ENCODE data around the gene MAD1L1. TPM values are rescaled to one million over a fixed set of nuclear protein-coding genes. Genes with fewer than 3 reads are reported as not detected.

The MAD1L1 gene
- total RNA-seq, 1 donor from 2014 or later, result 41.4 TPM

DNA sequence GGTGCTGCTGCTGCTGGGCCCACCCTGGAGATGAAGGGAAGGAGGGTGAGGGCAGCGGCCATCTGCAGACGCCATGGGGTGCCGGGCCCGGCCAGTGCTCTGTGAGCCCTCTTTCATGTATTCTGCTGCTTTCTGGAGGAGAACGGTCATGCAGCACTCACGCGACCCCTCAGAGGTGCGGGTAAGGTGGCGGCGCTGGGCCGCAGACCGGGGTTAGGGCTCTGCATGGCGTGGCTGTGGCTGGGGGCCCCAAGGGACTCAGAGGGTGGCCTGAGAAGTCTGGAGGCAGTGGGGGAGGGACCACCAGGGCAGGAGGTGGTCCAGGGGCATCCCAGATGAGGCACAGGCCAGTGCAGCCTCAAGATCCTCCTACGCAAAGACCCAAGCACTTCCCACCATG is 287.2 kb downstream of the MAD1L1 start:
- no peak for DNase-seq (ENCODE audit: low spot score)

DNA sequence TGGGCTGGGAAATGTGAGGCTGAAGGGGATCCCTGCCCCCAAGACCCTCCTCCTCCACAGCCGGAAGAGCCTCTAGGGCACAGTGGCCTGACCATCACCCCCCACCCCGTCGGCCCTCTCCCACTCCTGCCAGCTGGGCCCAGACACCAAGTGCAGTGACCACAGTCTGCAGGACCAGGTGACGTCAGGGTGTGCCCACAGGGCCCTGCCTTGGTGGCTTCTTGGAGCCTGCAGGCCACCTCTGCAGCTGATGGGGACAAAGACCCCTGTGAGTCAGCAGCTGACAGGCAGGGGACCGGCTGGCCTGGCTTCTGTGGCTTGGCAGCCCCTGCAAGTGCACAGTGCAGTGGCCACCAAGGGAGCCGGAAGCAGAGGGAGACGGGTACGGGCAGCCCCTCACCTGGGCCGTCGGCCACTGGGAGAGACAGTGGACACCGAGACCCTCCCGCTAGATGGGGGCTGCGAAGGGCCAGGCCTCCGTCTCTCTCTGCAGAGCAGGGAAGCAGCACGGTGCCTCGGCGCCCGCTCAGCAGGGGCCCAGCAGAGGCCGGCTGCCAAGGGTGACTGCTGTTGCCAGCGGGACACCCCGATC is 288.0 kb downstream of the MAD1L1 start:
- DNase-seq (ENCODE audit: low spot score), result no peak

DNA sequence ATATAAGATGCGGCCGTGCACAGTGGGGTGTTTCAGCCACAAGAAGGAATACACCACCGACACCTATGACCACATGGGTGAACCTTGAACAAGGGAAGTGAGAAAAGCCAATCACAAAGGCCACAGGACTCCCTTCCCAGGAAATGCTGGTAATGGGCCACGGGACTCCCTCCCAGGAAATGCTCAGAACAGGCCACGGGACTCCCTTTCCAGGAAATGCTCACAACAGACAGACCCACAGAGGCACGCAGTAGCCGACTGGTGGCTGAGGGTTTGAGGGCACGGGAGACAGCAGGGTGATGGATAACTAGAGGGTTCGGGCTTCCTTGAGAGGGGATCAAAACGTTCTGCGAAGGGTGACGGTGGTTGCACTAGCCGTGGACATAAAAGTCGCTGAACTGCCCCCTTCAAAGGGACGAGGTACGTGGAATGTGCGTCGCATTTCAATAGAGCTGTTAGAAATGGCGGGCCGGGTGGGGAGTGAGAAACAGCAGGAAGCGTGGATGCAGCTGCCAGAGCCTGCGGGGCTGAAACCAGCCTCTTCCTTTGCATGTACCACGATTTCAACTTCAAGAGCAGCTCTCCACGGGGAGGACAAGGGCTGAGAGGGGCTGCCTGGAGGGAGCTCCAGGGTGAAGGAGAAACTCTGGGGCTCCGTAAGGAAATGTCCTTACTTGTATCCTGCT is 288.7 kb downstream of the MAD1L1 start:
- DNase-seq (ENCODE audit: low spot score), result no peak

DNA sequence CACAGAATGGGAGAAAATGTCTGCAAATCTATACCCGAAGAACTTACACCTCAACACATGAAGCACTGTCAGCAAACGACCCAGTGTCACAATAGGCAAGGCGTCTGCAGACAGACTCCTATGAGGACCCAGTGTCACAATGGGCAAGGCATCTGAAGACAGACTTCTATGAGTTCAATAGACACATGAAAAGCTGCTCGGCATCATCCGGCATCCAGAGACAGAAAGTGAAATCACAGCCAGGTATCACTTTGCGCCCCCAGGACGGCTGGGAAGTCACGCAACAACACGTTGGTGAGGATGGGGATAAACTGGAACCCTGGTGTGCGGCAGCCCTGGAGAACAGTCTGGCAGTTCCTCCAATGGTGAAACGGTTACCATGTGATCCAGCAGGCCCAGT is 289.4 kb downstream of the MAD1L1 start:
- DNase-seq (ENCODE audit: low spot score), result no peak

DNA sequence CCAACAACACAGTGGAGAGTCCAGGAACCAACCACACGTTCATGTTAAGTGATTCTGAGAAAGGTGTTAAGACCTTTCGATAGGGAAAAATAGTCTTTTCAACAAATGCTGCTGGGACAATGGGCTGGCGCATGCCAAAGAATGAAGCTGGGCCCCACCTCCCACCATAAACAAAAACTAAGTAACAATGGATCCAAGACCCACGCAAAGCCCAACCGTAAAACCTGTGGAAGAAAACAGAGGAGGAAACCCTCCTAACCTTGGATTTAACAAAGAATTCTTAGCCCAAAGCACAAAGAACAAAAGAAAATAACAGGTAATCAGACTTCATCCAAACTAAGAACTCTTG is 289.8 kb downstream of the MAD1L1 start:
- DNase-seq (ENCODE audit: low spot score), result no peak

DNA sequence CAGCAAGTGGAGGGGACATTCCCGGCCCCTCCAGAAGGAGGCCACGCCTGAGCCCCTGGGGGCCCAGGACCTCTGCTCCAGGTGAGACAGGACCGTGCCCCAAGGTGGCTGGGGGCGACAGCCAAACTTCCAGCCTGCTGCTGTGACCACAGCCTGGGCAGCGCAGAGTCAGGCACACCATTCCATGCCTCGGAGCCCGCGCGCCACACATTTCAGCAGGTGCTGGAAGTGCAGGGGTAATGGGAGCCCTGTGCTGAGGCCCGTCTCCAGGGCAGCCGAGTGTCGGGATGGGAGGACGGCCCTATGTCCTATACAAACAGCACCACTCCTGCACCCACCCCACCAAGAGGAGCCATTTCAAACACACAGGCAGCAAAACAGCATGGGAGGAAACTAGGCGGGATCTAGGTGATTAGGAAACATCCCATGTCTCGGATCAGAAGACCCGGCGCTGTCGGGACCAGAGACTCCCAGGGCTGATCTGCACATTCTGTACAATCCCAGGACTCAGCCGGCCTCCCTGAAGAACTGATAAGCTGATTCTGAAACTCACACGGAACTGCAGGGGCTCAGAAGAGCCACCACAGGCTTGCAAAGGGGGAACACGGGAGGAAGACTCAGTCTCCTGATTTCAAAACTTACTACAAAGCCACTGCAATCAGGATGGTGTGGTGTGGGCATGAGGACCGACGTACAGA is 290.4 kb downstream of the MAD1L1 start:
- DNase-seq (ENCODE audit: low spot score), result no peak

DNA sequence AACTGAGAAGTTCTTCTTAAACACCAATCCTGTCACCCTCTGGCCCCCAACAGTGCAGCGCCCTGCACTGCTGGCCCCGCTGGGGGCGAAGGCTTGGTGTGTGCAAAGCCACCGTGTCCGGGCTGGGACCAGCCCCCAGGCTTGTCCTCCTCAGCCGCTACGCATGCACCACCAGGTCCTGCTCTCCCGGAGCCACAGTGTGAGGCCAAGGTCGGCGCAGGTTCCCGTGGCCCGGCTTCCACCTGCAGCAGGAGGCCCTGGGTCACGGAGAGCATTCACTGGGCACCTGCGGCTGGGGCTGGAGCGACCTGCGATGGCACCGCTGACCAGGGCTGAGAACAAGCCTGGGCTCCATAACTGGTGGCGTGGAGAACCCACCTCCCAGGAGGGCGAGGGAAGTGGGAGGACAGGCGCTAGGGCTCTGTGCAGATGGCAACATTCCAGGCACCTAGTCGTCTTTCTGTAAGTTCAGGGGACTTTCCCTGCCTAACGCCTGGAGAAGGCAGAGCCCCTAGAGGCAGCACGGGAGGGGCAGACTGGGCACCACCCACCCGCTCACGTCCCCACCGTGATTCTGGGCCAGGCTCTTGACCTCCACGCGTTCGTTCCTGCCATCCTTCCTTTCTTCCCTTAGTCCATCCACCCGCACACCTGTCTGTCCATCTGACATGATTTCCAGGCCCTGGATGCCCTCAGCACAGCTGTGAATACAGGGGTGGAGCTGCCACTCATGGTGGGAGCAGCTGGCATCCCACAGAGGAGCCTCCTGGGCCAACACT is 291.1 kb downstream of the MAD1L1 start:
- no peak for DNase-seq (ENCODE audit: low spot score)

DNA sequence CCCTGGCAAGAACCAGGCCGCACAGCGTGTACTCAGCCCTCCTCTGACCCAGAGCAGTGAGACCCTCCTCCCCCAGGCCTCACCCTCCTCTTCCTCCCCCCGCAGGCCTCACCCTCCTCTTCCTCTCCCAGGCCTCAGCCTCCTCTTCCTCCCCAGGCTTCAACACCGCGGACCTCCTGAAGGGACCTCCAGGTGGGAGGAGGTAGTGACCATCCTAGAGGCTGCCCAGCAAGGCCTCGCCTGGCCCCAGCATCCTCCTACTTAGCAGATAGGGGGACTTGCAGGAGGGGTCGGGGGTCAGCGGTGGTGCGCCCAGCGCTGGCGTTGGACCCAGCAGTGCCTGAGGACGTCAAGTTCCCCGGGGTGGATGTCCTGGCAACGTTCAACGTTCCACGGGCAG is 291.9 kb downstream of the MAD1L1 start:
- DNase-seq (ENCODE audit: low spot score), result no peak

DNA sequence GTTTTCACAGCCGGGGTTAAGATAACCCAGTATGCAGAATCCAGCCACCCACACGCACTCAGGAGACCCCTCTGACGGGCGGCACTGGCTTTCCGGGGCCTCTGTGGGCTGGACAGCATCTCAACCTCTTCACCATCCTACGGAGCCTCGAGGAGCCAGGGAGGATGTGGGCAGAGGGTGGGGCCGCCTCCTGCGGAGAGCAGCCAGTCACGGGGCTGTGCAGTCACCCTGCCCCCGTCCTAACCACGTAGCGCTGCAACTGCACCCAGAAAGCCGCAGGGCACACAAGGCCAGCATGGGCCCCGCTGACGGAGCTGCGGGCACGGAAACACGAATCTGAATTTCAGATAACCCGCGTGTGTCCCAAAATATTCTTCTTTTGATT is 292.4 kb downstream of the MAD1L1 start:
- peak; percentile 67 for DNase-seq (ENCODE audit: low spot score)

DNA sequence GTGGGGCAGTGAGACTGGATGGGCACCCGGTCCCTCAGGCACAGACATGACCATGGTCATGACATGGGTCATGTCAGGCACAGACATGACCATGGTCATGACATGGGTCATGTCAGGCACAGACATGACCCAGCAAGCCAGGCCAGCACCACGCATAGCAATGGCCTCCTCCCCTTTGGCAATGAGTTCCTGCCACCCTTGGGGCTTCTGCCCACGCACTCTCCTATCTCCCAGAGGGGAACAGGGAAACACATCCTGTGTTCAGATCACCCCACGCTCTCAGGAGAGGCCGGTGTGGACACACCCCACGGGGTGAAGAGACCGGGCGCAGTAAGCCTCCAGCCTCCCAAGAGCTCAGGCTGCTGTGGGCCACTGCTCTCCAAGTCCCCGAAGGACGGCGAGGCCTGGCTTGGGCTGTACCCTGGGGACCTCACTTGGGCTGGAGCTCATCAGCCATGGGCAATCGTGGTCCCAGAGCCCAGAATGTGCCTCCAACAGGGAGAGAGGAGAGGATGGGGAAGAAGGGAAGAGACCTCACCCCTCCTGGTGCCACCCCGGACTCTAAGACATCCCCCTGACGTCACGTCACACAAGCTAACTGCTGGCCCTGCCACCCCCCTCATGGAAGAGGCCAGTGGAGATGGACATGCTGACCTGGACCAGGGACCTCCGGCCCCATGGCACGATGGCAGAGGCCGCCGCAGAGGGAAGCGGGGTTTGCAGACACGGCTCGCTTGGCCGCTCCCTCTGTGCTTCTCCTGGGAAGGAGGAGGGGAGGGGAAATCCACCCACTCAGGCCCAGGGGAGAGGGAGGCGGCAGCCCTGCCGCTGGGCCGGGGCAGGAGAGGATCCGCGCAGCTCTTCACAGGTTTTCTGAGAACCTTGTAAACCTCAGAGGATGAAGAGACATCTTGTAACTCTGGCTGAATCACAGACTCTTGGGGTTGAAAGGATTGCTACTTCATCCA is 293.0 kb downstream of the MAD1L1 start:
- no peak for DNase-seq (ENCODE audit: low spot score)

DNA sequence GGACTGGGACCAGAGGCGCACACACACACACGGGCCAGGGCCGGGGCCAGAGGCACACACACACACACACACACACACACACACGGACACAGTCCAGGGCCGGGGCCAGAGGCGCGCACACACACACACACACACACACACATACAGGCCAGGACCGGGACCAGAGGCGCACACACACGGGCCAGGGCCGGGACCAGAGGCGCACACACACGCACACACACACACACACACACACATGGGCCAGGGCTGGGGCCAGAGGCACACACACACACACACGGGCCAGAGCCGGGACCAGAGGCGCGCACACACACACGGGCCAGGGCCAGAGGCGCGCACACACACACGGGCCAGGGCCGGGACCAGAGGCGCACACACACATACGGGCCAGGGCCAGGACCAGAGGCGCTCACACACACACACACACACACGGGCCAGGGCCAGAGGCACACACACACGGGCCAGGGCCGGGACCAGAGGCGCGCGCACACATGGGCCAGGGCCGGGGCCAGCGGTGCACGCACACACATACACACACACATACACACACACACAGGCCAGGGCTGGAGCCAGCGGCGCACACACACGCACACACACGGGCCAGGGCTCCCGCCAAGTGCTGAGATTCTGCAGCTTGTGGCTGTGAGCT is 293.8 kb downstream of the MAD1L1 start:
- no peak for DNase-seq (ENCODE audit: low spot score)

DNA sequence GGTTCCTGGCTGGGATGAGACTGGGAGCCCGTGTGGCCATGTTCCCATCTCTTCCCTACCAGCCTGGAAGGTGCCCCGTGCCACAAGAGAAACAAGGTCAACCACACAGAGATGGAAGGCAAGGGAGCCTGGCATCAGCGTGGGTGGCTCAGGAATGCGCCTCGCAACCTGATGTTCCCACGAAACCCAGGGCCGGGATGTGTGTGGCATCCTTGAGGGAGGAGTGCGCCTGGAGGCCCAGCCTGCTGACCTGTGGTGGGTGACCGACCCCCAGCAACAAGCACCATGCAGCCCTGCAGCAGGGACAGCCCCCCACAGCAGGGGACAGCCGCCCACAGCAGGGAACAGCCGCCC is 295.5 kb downstream of the MAD1L1 start:
- DNase-seq (ENCODE audit: low spot score), result no peak

DNA sequence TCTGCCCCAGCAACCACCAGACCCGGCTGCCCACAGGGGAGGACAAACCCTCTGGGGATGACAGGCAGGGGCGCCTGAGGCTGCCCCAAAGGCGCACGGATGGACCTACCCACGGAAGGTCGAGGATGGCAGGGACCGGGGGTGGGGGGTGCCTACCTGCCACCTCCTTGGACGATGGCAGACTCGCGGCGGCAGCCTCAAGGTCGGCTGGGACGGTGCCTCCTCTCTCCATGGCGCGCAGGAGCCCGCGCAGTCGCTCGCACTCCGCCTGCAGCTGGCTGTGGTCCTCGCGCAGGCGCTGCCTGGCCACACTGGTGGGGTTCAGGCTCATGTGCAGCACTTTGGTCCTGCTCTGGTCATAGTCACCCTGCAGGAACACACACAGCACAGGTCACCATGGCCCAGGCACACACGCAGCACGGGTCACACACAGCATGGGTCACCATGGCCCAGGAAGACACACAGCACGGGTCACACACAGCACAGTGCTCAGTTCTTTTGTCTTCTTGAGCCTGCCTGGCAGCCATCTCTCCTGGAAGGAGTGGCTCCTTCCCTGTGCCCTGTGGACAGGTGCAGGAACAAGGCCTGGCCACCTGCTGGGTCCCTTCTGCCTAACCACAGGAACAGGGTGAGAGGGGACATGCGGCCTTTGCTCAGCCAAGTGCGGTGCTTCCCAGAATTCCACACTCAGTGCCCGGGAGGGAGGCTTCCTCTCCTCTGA is 296.1 kb downstream of the MAD1L1 start:
- DNase-seq (ENCODE audit: low spot score), result no peak

DNA sequence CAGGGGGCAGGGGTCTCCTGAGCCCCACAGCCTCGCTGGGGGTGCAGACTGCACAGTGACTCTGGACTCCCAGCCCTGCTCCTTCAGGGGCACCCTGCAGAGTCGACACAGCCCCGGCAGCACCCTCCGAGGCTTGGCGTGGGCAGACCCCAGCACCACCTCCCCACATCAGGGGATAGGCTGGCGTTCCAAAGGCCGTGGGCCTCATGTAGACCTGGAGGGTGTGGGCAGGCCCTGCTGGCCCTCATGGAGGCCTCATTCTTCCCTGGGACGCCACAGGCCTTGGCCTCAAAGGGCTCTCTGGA is 296.8 kb downstream of the MAD1L1 start:
- no peak for DNase-seq (ENCODE audit: low spot score)

DNA sequence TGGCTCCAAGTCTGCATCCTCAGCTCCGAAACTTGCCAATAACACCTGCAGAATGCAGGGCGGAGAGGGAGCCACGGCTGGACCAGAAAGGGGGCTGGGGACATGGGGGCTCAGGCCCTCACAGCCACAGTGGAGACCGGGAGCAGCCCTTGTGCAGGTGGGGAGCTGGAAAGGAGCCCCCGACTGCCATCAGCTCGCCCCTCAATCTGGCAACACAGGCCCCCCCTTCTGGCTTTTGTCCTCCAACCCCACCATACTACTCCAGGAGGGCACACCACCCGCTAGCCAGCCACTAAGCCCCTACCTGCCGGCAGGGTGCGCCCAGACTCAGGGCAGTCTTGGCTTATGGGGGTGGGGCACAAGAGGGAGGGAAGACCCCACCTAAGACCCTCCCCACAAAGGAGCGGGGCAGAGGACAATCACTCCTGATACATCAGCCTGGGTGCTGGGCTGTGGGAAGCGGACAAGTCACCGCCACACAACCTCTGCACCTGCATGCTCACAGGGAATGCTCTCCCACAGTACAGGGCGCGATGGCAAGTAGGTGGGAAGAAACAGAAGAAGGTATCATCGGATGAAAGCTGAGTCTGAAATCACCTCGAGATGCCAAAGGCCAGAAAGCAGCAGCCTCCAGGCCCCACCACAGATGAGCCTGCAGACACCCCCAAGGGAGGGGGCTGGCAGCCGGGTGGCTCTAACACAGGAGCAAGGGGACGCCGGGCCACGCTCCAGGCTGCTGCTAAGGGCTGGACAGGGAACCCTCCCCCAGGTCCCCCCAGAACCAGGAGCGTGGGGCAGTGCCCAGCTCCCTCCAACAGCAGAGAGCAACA is 297.4 kb downstream of the MAD1L1 start:
- DNase-seq (ENCODE audit: low spot score), result no peak

DNA sequence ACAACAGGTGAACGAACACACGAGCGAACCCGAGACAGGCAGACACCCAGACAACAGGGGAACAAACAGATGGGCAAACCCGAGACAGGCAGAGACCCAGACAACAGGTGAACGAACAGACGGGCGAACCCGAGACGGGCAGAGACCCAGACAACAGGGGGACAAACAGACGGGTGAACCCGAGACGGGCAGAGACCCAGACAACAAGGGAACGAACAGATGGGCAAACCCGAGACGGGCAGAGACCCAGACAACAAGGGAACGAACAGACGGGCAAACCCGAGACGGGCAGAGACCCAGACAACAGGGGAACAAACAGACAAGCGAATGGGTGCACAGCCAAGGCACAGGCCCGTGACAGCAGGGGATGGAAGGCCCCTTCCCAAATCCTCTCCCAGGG is 298.0 kb downstream of the MAD1L1 start:
- no peak for DNase-seq (ENCODE audit: low spot score)

DNA sequence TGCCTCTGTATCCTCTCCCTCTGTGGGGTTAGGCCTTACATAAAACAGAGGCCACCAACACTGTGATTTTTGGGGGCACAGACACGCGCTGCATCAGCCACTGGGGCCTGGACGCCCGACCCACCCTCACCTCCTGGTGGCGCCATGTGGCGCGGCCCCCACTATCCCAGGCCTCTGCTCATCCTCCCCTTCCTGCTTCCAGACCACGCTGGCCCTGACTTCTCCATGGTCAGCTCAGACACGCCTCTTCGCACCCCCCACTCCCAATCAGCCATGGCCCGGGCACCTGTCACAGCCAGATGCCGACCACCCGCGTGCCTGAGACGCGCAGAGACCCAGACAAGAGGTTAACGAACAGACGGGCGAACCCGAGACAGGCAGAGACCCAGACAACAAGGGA is 298.7 kb downstream of the MAD1L1 start:
- no peak for DNase-seq (ENCODE audit: low spot score)

DNA sequence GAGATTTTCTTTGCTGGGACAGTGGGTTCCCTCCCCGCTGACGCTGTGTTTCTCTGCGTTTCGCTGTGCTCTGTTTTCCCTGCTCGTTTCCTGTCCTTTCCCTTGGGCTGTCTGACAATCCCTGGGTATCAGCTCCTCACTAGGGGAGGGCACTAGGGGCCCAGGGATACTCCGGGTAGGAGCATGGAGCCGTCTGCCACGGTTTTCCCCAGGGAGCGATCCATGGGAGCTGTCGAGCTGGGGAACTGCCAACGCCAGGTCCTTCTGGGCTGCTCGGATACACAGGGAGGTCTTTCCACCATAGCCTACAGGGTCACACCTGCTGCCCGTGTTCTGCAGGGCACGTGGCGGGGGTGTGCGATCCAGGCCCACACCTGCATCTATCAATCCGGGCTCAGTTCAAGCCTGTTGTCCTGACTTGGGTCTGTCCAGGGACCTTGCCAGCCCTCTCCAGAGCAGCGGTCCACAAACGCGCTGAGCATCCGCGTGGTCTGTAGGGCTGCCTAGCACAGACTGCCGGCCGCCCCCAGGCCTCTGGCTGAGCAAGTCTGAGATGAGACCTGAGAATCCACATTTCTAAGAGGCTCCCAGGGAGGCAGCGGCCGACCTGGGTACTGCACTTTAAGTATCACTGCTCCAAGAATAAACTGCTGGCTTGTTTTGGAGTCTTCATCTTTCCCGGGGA is 299.5 kb downstream of the MAD1L1 start:
- no peak for DNase-seq (ENCODE audit: low spot score)

DNA sequence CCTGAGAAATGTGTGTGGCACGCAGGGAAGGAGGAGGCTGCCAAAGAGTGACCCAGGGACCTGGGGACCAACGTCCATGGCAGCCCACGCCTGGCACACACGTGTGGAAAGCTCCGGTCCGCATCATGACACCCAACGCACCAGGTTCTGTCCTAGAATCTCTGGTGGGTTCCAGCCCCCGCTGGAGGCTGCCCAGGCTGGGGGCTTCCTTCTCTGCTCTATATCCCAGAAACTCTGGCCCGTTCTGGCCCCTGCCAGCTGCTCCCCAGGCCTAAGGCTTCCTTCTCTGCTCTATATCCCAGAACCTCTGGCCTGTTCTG is 300.8 kb downstream of the MAD1L1 start:
- no peak for DNase-seq (ENCODE audit: low spot score)

Measured in ureter (tissue), 1 donor.